Measurements from ENCODE around the gene PARP14.

DNA sequence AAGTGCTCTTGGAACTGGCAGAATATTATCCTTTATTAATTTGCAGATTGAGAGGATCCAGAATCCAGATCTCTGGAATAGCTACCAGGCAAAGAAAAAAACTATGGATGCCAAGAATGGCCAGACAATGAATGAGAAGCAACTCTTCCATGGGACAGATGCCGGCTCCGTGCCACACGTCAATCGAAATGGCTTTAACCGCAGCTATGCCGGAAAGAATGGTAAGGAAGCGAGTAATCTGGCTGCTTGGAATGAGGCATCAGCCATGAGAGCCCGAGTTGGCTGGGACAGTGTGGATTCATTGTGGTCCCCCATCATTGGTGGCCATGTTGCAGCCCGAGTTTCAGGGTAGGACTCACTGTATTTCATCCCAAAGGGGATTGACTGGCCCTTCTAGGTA is 47.1 kb downstream of the PARP14 start:
- no peak for TF ChIP-seq CTCF (IDR thresholded peaks at IDR 0.05; ENCODE audit: low read depth, low read length)
- TF ChIP-seq POLR2A (IDR thresholded peaks at IDR 0.05; ENCODE audit: extremely low read depth, insufficient read length): no peak
- TF ChIP-seq MAX (IDR thresholded peaks at IDR 0.05; ENCODE audit: low read depth, low read length): no peak
- TF ChIP-seq MYC (IDR thresholded peaks at IDR 0.05; ENCODE audit: low read depth, low read length): no peak

Measured in NB4 (cell line).